IMR-90 (cell line): ENCODE data around the gene KRTAP5-3. TPM values are rescaled to one million over a fixed set of nuclear protein-coding genes. Genes with fewer than 3 reads are reported as not detected.
"Not testable (repeated sequence)": the region's sequence is repeated elsewhere in the genome, so short reads cannot be mapped to it uniquely, and the experiment has no call there.

Experiments used
- ATAC-seq: fragments of 200-7000 bp; cut with Tn5 transposase; 2 replicates; pipeline ENCODE4 v1.9.1; 2020; ENCODE audit warnings: low read depth, mild to moderate bottlenecking, moderate library complexity
- BruUV-seq: library from RNA; stranded (reverse); fragments of 400-500 nt; replicated peaks from 2 replicates; lab custom pipeline; 2021; lab: Mats Ljungman, UMichigan
- CTCF ChIA-PET: fragments of 300-600 bp; formaldehyde crosslinking; extraction: SDS; loops from one replicate; lab custom pipeline; 2021; ENCODE audit warnings: antibody characterized with exemption; lab: Yijun Ruan, JAX
- POLR2A ChIA-PET: fragments of 300-600 bp; sonication (Branson Sonifier 250); formaldehyde crosslinking; loops from one replicate; lab custom pipeline; 2022; ENCODE audit warnings: antibody characterized with exemption; ENCODE audit not compliant: unreplicated experiment; lab: Charles Lee
- DNase-seq: peaks from one replicate; pipeline ENCODE4 v3.0.0; 2013
- H2AFZ ChIP-seq: replicated peaks from 2 replicates; pipeline ENCODE3; 2013; ENCODE audit warnings: low read length, mild to moderate bottlenecking; ENCODE audit not compliant: poor library complexity
- H2AK5ac ChIP-seq: 2 replicates; pipeline ENCODE4 v1.6.1; 2013; ENCODE audit warnings: low read depth, low read length, inconsistent platforms
- H2AK9ac ChIP-seq: replicated peaks from 2 replicates; pipeline ENCODE3; 2013; ENCODE audit warnings: mild to moderate bottlenecking, low read depth, low read length, moderate library complexity; ENCODE audit not compliant: poor library complexity
- H2BK120ac ChIP-seq: 2 replicates; pipeline ENCODE4 v1.6.1; 2013; ENCODE audit warnings: low read depth, low read length, inconsistent platforms
- H2BK15ac ChIP-seq: 3 replicates; pipeline ENCODE4 v1.6.1; 2013; ENCODE audit warnings: low read depth, low read length, inconsistent platforms
- H2BK20ac ChIP-seq: 2 replicates; pipeline ENCODE4 v1.6.1; 2013; ENCODE audit warnings: low read depth, mild to moderate bottlenecking, inconsistent platforms, low read length, moderate library complexity
- H2BK5ac ChIP-seq: 2 replicates; pipeline ENCODE4 v1.6.1; 2013; ENCODE audit warnings: mild to moderate bottlenecking, low read depth, low read length, inconsistent platforms; ENCODE audit not compliant: poor library complexity, severe bottlenecking
- H3K14ac ChIP-seq: replicated peaks from 2 replicates; pipeline ENCODE4 v1.6.1; 2013; ENCODE audit warnings: low read depth, low read length, inconsistent platforms
- H3K18ac ChIP-seq: 2 replicates; pipeline ENCODE4 v1.6.1; 2013; ENCODE audit warnings: low read depth, low read length, control low read depth
- H3K23ac ChIP-seq: 2 replicates; pipeline ENCODE4 v1.6.1; 2013; ENCODE audit warnings: low read depth, low read length, inconsistent platforms
- H3K27ac ChIP-seq: 2 replicates; pipeline ENCODE4 v1.5.1; 2013; ENCODE audit warnings: mild to moderate bottlenecking, control low read depth, low read length; ENCODE audit not compliant: insufficient read depth
- H3K27me3 ChIP-seq: 2 replicates; pipeline ENCODE4 v1.6.1; 2013; ENCODE audit warnings: low read length; ENCODE audit not compliant: control insufficient read depth, insufficient read depth
- H3K36me3 ChIP-seq: 2 replicates; pipeline ENCODE4 v1.6.1; 2013; ENCODE audit warnings: low read length, mixed read lengths; ENCODE audit not compliant: control insufficient read depth, insufficient read depth
- H3K4ac ChIP-seq: 2 replicates; pipeline ENCODE4 v1.6.1; 2013; ENCODE audit warnings: low read depth, low read length, inconsistent platforms
- H3K4me1 ChIP-seq: 2 replicates; pipeline ENCODE4 v1.6.1; 2013; ENCODE audit warnings: low read length, mixed read lengths; ENCODE audit not compliant: control insufficient read depth, insufficient read depth
- H3K4me2 ChIP-seq: 2 replicates; pipeline ENCODE4 v1.6.1; 2013; ENCODE audit warnings: low read depth, mild to moderate bottlenecking, control low read depth, low read length, moderate library complexity
- H3K4me3 ChIP-seq: 2 replicates; pipeline ENCODE4 v1.5.1; 2013; ENCODE audit warnings: low read depth, mild to moderate bottlenecking, control low read depth, low read length, moderate library complexity; ENCODE audit not compliant: insufficient read depth
- H3K56ac ChIP-seq: 2 replicates; pipeline ENCODE4 v1.6.1; 2013; ENCODE audit warnings: low read length, inconsistent platforms; ENCODE audit not compliant: insufficient read depth; ENCODE audit errors: extremely low read depth
- H3K79me1 ChIP-seq, 2 experiments: 2 replicates each; pipeline ENCODE4 v1.6.1; 2013; ENCODE audit warnings: low read length in 2 of 2, inconsistent platforms in 1 of 2, low read depth in 1 of 2
- H3K9ac ChIP-seq: 2 replicates; pipeline ENCODE4 v1.6.1; 2013; ENCODE audit warnings: low read depth, low read length, control low read depth
- H3K9me1 ChIP-seq: 2 replicates; pipeline ENCODE4 v1.6.1; 2013; ENCODE audit warnings: low read length, inconsistent platforms; ENCODE audit not compliant: insufficient read depth
- H3K9me3 ChIP-seq: 2 replicates; pipeline ENCODE4 v1.6.1; 2013; ENCODE audit warnings: low read length; ENCODE audit not compliant: control insufficient read depth, insufficient read depth
- H4K20me1 ChIP-seq: 2 replicates; pipeline ENCODE4 v1.6.1; 2013; ENCODE audit warnings: low read length, inconsistent platforms; ENCODE audit not compliant: insufficient read depth
- H4K5ac ChIP-seq: 2 replicates; pipeline ENCODE4 v1.6.1; 2013; ENCODE audit warnings: mild to moderate bottlenecking, low read depth, low read length, control low read depth
- H4K8ac ChIP-seq, 2 experiments: 2 replicates each; pipeline ENCODE4 v1.6.1; 2013; ENCODE audit warnings: low read depth in 2 of 2, low read length in 2 of 2, control low read depth in 1 of 2, inconsistent platforms in 1 of 2
- H4K91ac ChIP-seq: 2 replicates; pipeline ENCODE4 v1.6.1; 2013; ENCODE audit warnings: low read depth, low read length, inconsistent platforms; ENCODE audit not compliant: insufficient read depth
- BHLHE40 ChIP-seq: fragments of 150-350 bp; IDR thresholded peaks from 2 replicates; pipeline ENCODE4 v1.6.1; 2016; ENCODE audit warnings: mild to moderate bottlenecking, low read depth, low read length
- CEBPB ChIP-seq: IDR thresholded peaks from 2 replicates; pipeline ENCODE4 v1.6.1; 2012; ENCODE audit warnings: low read depth, low read length, improper control_type of control experiment
- POLR2A ChIP-seq: IDR thresholded peaks from 2 replicates; pipeline ENCODE4 v1.6.1; 2012; ENCODE audit warnings: mild to moderate bottlenecking, low read depth, low read length
- WGBS, 2 experiments: methylation state at CpG; one replicate each; pipeline versions ENCODE4 v1.1.5 to v1.1.7; 2013; ENCODE audit warnings: missing lambda C conversion rate in 2 of 2; ENCODE audit not compliant: insufficient read length in 1 of 2; ENCODE audit errors: extremely low coverage in 2 of 2; 5-methylcytosine and 5-hydroxymethylcytosine counted together
- dilution Hi-C: fragments of 300-500 bp; cut with HindIII; formaldehyde crosslinking; loops from one replicate; pipeline ENCODE4 v1.14.3; 2018; ENCODE audit warnings: low sequenced_read_pairs; ENCODE audit not compliant: unreplicated experiment
- in situ Hi-C: fragments of 300-500 bp; cut with MboI; formaldehyde crosslinking; loops from 3 replicates; pipeline ENCODE4 v1.14.3; 2019; ENCODE audit warnings: low sequenced_read_pairs, inconsistent platforms, mixed read lengths
- intact Hi-C: fragments of 100-400 bp; cut with micrococcal nuclease; formaldehyde crosslinking; loops from 2 replicates; pipeline ENCODE4 v1.10.0; 2022
- polyA plus RNA-seq, 3 experiments: library from polyadenylated mRNA; depleted of rRNA; stranded (reverse); fragments of >200 nt; gene quantifications; 2 replicates each; pipeline ENCODE4 v1.2.3, GENCODE V29; 2012; ENCODE audit warnings: low replicate concordance in 1 of 3
- total RNA-seq: library from RNA; depleted of rRNA; stranded (reverse); fragments of >200 nt; gene quantifications from 2 replicates; pipeline ENCODE4 v1.2.3, GENCODE V29; 2012

The KRTAP5-3 gene
- total and polyA plus RNA-seq, 2 of the 4 experiments (the other 2 are of a cell fraction), result not detected

- Histone ChIP-seq H2BK20ac (no peak overlapping the region), H4K8ac (no peak overlapping the region), H3K9me1 (no peaks in the 10 kb centered on the region), H2BK120ac (no peak overlapping the region), H3K36me3 (no peaks in the 10 kb centered on the region), H3K18ac (no peak overlapping the region), H3K4me1 (no peaks in the 10 kb centered on the region), H2AFZ (no peak overlapping the region), H3K27me3 (peaks cover 40% of the 10 kb centered on the region), H3K27ac (no peak overlapping the region), H3K4ac (no peak overlapping the region), H2AK5ac (no peak overlapping the region), H3K9me3 (no peaks in the 10 kb centered on the region), H4K5ac (no peak overlapping the region), H4K20me1 (no peaks in the 10 kb centered on the region), H3K4me2 (no peak overlapping the region), H2AK9ac (no peak overlapping the region), H3K56ac (no peak overlapping the region), H3K79me1 (no peaks in the 10 kb centered on the region), H3K23ac (no peak overlapping the region), H3K4me3 (no peak overlapping the region), H2BK15ac (no peak overlapping the region), H3K9ac (no peak overlapping the region), H4K91ac (no peak overlapping the region), H2BK5ac (no peak overlapping the region), H3K14ac (no peak overlapping the region)
- CTCF ChIA-PET, result no interaction called here
- ATAC-seq (no peak), DNase-seq (no peak)
- no CpG with 5 or more reads among the region's 6 CpGs for WGBS, 2 experiments
- in situ Hi-C loops, result no loop called here
- intact Hi-C loops, result no loop called here
- no TSS peak for BruUV-seq
- POLR2A ChIA-PET, result no interaction called here
- TF ChIP-seq BHLHE40, result no peak
- TF ChIP-seq POLR2A, result no peak
- TF ChIP-seq CEBPB, result no peak
- dilution Hi-C loops, result no loop called here
These were observed 9.4 kb downstream of the KRTAP5-3 start for GRCh38 chr11:1598816-1599215.

DNA sequence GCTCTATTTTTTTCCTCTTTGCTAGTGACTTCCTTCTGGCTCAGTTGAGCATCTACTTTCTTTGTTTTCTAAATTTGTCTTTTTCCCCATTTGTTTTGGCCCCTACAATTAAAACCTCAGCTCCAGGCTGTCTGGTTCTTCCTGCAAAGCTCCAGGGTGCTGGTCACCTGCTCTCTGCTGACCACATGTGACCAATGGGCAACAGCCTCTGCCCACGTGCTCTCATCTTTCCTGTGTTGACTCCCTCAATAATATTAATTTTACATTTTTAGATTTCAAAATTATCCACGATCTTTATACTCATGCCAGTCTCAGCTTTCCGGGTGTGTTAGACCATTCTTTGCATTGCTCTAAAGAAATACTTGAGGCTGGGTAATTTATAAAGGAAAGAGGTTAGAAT lies 9.9 kb downstream of the KRTAP5-3 start:
- H3K27ac ChIP-seq, H3K4me1 ChIP-seq, H2BK5ac ChIP-seq, CTCF ChIA-PET, H3K18ac ChIP-seq, H3K4ac ChIP-seq, H2AFZ ChIP-seq, H4K5ac ChIP-seq, H4K20me1 ChIP-seq, in situ Hi-C loops, H2BK20ac ChIP-seq, H2AK5ac ChIP-seq, dilution Hi-C loops, H2BK15ac ChIP-seq, H3K4me2 ChIP-seq, BruUV-seq, H3K36me3 ChIP-seq, H3K14ac ChIP-seq, H3K56ac ChIP-seq, H3K79me1 ChIP-seq, H3K9me1 ChIP-seq, H2AK9ac ChIP-seq, H4K91ac ChIP-seq, H2BK120ac ChIP-seq, H3K9ac ChIP-seq, H3K4me3 ChIP-seq, H3K23ac ChIP-seq, H4K8ac ChIP-seq, intact Hi-C loops, H3K9me3 ChIP-seq, ATAC-seq, POLR2A ChIA-PET, DNase-seq: not testable (repeated sequence)
- H3K27me3 ChIP-seq, result peaks cover 43% of the 10 kb centered on the region
- WGBS, 2 experiments, result no CpG with 5 or more reads among the region's 3 CpGs
